ENCODE results near the gene GALNT10. TPM values are rescaled to one million over a fixed set of nuclear protein-coding genes. Genes with fewer than 3 reads are reported as not detected.

Gene GALNT10
- total RNA-seq, 2 donors from 2014 or later: 11.5 to 19.5 TPM

DNA sequence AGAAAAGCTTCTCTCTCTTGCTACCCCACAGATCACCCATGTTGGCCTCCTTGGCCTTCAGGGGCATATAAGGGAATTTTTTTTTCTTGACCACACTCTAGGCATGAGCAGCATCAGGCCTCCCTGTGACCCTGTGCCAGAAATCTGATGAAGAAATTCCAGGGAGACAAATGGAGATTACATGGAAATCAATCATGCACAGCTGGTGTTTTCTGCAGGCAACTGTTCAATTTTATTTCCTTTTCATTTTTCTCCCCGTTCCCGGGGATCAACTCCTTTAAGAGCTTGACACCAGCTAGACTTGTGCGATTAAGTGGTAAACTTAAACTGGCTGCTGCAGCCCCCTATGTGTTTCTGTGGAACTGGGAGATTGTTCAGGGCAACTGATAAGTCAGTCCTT is 59.3 kb downstream of the GALNT10 start:
- peaks cover 6% of the 10 kb centered on the region for H3K4me1 ChIP-seq
- H3K36me3 ChIP-seq (replicated peaks in 1 of 2; ENCODE audit: insufficient read depth in 1 of 2, low read depth in 2 of 2): no peaks in the 10 kb centered on the region
- H3K27ac ChIP-seq: no peak overlapping the region
- TF ChIP-seq, protein P1, sequence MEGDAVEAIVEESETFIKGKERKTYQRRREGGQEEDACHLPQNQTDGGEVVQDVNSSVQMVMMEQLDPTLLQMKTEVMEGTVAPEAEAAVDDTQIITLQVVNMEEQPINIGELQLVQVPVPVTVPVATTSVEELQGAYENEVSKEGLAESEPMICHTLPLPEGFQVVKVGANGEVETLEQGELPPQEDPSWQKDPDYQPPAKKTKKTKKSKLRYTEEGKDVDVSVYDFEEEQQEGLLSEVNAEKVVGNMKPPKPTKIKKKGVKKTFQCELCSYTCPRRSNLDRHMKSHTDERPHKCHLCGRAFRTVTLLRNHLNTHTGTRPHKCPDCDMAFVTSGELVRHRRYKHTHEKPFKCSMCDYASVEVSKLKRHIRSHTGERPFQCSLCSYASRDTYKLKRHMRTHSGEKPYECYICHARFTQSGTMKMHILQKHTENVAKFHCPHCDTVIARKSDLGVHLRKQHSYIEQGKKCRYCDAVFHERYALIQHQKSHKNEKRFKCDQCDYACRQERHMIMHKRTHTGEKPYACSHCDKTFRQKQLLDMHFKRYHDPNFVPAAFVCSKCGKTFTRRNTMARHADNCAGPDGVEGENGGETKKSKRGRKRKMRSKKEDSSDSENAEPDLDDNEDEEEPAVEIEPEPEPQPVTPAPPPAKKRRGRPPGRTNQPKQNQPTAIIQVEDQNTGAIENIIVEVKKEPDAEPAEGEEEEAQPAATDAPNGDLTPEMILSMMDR (IDR thresholded peaks at IDR 0.05): no peak
- no peak for TF ChIP-seq POLR2A (IDR thresholded peaks at IDR 0.05)
- H3K9me3 ChIP-seq: no peaks in the 10 kb centered on the region
- 15 to 18% methylated on average over 3 of the region's 3 CpGs for WGBS, 2 donors
- no peak overlapping the region for H3K4me3 ChIP-seq
- intact Hi-C loops (cut with DNase I): no loop called here
- peak; percentile 21 for ATAC-seq
- no peak for DNase-seq
- no peaks in the 10 kb centered on the region for H3K27me3 ChIP-seq

DNA sequence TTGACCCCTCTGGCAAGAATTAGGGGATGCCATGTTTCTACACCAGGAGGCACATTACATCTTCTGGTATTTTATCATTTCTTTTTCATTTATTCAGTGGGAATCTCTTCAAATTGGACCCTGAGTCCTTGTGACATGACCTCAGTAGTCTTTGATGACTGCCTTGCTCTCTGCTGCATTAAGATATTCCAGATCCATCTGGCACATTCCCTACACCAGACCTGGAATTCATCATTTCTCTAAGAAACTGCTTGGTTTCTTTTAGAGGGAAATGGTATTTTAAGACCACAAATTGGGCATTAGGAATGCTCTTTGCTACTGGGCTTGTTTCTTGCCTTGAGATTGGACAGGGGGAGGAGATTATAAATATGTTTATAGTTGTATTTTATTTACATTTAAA is 61.0 kb downstream of the GALNT10 start:
- Histone ChIP-seq H3K4me1 (peaks cover 12% of the 10 kb centered on the region), H3K36me3 (replicated peaks in 1 of 2; ENCODE audit: insufficient read depth in 1 of 2, low read depth in 2 of 2) (no peaks in the 10 kb centered on the region)

DNA sequence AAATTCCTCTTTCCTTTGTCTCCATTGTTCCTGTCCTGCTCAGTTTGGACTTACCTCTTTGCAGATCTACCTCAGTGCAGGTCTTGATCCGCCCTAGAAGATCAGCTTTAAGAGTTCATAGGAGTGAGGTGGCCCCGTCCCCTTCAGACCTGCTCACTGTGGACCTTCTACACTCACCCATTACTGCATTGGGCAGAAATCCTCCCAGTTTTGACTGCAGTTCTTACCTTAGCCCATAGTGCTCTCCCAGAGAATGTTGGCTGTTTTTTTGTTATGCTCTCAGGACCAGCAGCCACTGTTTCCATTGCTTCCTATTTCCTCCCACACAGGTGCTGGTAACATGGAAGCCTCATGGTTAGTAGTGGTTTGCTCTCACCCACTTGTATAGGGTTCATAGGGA is 63.3 kb downstream of the GALNT10 start:
- Histone ChIP-seq H3K27ac (no peak overlapping the region), H3K4me1 (peaks cover 12% of the 10 kb centered on the region), H3K4me3 (no peak overlapping the region), H3K27me3 (no peaks in the 10 kb centered on the region), H3K36me3 (replicated peaks in 1 of 2; ENCODE audit: insufficient read depth in 1 of 2, low read depth in 2 of 2) (no peaks in the 10 kb centered on the region), H3K9me3 (no peaks in the 10 kb centered on the region)
- TF ChIP-seq POLR2A (IDR thresholded peaks at IDR 0.05): no peak
- TF ChIP-seq, protein P1 (IDR thresholded peaks at IDR 0.05): no peak
- ATAC-seq: no peak
- intact Hi-C loops (cut with DNase I): no loop called here
- no peak for DNase-seq
- 95 to 96% methylated on average over 2 of the region's 2 CpGs for WGBS, 2 donors

More for the DNA sequence above, 61.0 kb downstream of the GALNT10 start:
- Histone ChIP-seq H3K9me3 (no peaks in the 10 kb centered on the region), H3K27me3 (no peaks in the 10 kb centered on the region), H3K4me3 (no peak overlapping the region), H3K27ac (no peak overlapping the region)
- intact Hi-C loops (cut with DNase I): no loop called here
- ATAC-seq: no peak
- no peak for DNase-seq
- TF ChIP-seq POLR2A (IDR thresholded peaks at IDR 0.05): no peak
- TF ChIP-seq, protein P1 (IDR thresholded peaks at IDR 0.05): no peak

DNA sequence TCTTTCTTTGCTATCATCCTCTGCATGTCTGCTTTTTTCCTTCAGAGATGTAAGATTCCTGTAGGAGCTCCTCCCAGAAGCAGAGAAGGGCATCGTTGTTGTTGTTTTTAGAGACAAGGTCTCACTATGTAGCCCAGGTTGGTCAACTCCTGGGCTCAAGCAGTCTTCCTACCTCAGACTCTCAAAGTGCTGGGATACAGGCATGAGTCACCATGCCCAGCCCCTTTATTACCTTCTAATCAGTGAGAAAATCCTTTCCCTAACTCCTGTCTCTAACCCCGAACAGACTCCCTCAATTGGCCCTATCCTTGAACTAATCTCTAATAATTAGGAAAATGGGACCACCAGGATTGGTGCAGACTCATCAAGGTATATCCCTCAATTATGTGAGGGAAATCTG is 64.4 kb downstream of the GALNT10 start:
- WGBS, 2 donors: 85 to 91% methylated on average over 2 of the region's 2 CpGs
- ATAC-seq: no peak
- DNase-seq: no peak
- TF ChIP-seq POLR2A (IDR thresholded peaks at IDR 0.05): no peak
- TF ChIP-seq, protein P1 (IDR thresholded peaks at IDR 0.05): no peak
- H3K9me3 ChIP-seq: no peaks in the 10 kb centered on the region
- H3K4me1 ChIP-seq: peaks cover 8% of the 10 kb centered on the region
- H3K27me3 ChIP-seq: no peaks in the 10 kb centered on the region
- intact Hi-C loops (cut with DNase I): no loop called here
- no peaks in the 10 kb centered on the region for H3K36me3 ChIP-seq (replicated peaks in 1 of 2; ENCODE audit: insufficient read depth in 1 of 2, low read depth in 2 of 2)
- H3K4me3 ChIP-seq: no peak overlapping the region
- H3K27ac ChIP-seq: no peak overlapping the region

DNA sequence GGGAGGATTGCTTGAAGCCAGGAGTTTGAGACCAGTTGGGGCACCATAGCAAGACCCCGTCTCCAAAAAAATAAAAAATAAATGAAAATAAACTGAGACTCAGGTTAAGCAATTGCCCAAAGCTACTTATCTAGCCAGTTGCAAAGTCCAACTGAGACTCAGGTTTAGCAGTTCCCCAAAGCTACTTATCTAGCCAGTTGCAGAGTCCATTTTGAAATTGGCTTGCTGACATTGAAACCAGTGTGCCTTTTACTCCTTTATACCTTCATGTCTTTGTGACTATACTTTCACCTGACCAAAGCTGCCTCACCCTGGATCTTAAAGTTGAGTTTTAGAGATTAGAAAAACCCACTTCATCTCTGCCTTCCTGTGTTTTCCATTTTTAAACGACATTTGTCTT is 66.5 kb downstream of the GALNT10 start:
- intact Hi-C loops (cut with DNase I): no loop called here
- Histone ChIP-seq H3K4me3 (no peak overlapping the region), H3K4me1 (peaks cover 5% of the 10 kb centered on the region), H3K27ac (no peak overlapping the region), H3K9me3 (no peaks in the 10 kb centered on the region), H3K27me3 (no peaks in the 10 kb centered on the region), H3K36me3 (replicated peaks in 1 of 2; ENCODE audit: insufficient read depth in 1 of 2, low read depth in 2 of 2) (no peaks in the 10 kb centered on the region)
- no peak for ATAC-seq
- TF ChIP-seq, protein P1 (IDR thresholded peaks at IDR 0.05): no peak
- no peak for TF ChIP-seq POLR2A (IDR thresholded peaks at IDR 0.05)
- 61 to 62% methylated on average over 2 of the region's 2 CpGs for WGBS, 2 donors
- no peak for DNase-seq

All from body of pancreas (tissue), 4 donors.